Fibroblast of mammary gland (primary cell): ENCODE results near the gene ARID3C.

Experiments used
- DNase-seq: peaks from one replicate; pipeline ENCODE4 v3.0.0-alpha.2; 2010; ENCODE audit warnings: low read depth
- H3K4me3 ChIP-seq: 2 replicates; pipeline ENCODE4 v1.5.1; 2011; ENCODE audit warnings: low read depth, mild to moderate bottlenecking, low read length, moderate library complexity; ENCODE audit not compliant: control insufficient read depth
- TF ChIP-seq, protein P1 (sequence below): conservative IDR thresholded peaks from 2 replicates; pipeline ENCODE4 v1.5.1; 2011; ENCODE audit warnings: low read depth, low read length, inconsistent platforms; ENCODE audit not compliant: control insufficient read depth, insufficient read depth

The ARID3C gene

DNA sequence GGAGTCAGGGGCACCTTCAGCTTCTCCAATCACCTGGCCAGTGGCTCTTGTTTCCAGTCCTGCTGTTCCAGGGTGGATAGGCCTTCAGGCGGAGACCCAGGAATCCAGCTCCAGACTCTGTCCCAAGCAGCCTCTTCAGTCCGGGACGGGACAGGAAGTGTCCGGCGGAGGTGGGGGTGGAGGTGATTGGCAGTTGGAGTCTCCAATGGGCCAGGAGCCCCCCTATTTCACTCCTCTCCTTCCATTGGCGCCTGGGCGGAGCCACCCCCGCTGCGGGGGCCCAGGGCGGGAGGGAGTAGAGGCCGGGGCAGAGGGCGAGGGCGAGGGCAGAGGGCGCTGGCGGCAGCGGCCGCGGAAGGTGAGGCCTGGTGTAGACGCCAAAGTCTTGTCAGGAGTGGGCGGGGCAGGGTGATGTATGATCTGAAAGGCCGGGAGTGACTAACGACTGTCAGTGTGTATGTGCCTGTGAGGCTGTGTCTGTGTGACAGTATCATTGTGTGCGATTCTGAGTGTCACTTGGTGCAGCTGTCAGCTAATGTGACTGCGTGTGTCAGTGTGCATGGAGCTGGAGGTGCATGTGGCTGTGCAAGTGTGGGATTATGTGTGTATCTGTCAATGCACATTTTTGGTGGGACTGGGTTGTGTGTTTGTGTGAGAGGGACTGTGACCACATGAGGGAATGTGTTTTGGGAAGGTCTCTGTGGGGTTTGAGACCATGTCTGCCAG, 23.2 kb upstream of the ARID3C start, which contains the start of gene IL11RA:
Gene IL11RA, plus strand, starts transcription at position 310 of the 726 bp plus-strand sequence. CDS start 3,033 bp downstream, outside the sequence.
- peak; percentile 86 for DNase-seq
- peak within 1 kb of the TSS; percentile 54 for H3K4me3 ChIP-seq
- TF ChIP-seq, protein P1, sequence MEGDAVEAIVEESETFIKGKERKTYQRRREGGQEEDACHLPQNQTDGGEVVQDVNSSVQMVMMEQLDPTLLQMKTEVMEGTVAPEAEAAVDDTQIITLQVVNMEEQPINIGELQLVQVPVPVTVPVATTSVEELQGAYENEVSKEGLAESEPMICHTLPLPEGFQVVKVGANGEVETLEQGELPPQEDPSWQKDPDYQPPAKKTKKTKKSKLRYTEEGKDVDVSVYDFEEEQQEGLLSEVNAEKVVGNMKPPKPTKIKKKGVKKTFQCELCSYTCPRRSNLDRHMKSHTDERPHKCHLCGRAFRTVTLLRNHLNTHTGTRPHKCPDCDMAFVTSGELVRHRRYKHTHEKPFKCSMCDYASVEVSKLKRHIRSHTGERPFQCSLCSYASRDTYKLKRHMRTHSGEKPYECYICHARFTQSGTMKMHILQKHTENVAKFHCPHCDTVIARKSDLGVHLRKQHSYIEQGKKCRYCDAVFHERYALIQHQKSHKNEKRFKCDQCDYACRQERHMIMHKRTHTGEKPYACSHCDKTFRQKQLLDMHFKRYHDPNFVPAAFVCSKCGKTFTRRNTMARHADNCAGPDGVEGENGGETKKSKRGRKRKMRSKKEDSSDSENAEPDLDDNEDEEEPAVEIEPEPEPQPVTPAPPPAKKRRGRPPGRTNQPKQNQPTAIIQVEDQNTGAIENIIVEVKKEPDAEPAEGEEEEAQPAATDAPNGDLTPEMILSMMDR = no peak

- peak; percentile 72 for DNase-seq
- peak overlapping the region; percentile 54 for H3K4me3 ChIP-seq
- TF ChIP-seq, protein P1 = no peak
Observed at GRCh38 chr9:34651321-34651720, 22.5 kb upstream of the ARID3C start.

- no peak overlapping the region for H3K4me3 ChIP-seq
- TF ChIP-seq, protein P1 = no peak
- DNase-seq = peak; percentile 40
Observed at GRCh38 chr9:34650816-34651215, 21.9 kb upstream of the ARID3C start.

DNA sequence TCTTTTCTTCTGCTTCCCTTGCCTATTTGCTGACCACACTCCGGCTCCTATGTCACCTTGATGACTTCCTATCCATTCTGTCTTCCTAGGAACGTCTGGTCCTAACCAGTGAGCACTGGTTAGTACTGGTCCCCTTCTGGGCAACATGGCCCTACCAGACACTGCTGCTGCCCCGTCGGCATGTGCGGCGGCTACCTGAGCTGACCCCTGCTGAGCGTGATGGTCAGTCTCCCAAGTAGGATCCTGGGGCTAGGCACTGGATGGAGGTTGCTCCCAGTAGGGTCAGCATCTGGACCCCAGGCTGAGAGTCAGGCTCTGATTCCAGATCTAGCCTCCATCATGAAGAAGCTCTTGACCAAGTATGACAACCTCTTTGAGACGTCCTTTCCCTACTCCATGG, 19.8 kb upstream of the ARID3C start:
- no peak overlapping the region for H3K4me3 ChIP-seq
- TF ChIP-seq, protein P1 = no peak
- no peak for DNase-seq

DNA sequence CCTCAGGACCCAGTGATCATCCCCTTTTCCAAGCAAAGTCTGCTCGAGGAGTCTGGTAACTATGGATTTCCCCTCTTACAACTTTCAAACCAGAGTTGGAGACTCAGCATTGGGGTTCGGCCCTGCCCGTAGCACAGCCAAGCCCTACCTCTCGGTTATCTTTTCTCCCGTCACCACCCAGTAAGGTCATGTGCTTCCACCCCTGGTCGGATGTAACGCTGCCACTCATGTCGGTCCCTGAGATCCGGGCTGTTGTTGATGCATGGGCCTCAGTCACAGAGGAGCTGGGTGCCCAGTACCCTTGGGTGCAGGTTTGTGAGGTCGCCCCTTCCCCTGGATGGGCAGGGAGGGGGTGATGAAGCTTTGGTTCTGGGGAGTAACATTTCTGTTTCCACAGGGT, 18.8 kb upstream of the ARID3C start:
- DNase-seq = no peak
- H3K4me3 ChIP-seq = peak overlapping the region; percentile 56
- TF ChIP-seq, protein P1 = no peak

DNA sequence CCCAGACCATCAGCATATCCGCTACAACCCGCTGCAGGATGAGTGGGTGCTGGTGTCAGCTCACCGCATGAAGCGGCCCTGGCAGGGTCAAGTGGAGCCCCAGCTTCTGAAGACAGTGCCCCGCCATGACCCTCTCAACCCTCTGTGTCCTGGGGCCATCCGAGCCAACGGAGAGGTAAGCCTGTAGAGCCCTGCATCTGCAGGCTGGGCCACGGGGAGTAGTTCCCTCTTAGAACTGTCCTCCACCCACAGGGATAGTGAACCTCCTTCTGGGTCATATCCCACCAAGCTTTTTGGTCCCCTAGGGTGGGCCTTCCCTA, 18.2 kb upstream of the ARID3C start:
- TF ChIP-seq, protein P1 = no peak
- H3K4me3 ChIP-seq = peak overlapping the region; percentile 56
- DNase-seq = no peak
